ENCODE results near the gene RARRES2. TPM values are rescaled to one million over a fixed set of nuclear protein-coding genes. Genes with fewer than 3 reads are reported as not detected.

Gene RARRES2
- total RNA-seq, 1 experiment from 2014 or later = 50.4 TPM

DNA sequence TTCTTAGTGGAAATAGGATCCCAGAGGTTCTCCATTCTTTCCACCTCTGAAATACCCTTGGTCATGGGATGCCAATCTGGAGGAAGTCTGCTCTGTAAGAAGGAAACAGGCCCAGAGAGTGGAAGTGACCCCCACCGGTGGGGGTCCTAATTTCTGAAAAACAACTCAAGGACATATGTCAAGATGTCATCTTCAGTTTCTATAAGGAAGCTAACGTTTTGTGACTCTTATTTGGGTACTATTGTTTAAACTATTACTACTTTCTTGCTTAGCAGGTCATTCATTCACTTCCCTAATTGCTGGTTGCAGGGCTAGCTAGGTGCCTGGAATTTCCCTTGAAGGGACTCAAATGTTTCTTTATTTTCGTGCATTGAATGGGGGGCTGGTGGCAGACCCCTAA, 35.8 kb upstream of the RARRES2 start:
- no peak for DNase-seq (ENCODE audit: low spot score)

DNA sequence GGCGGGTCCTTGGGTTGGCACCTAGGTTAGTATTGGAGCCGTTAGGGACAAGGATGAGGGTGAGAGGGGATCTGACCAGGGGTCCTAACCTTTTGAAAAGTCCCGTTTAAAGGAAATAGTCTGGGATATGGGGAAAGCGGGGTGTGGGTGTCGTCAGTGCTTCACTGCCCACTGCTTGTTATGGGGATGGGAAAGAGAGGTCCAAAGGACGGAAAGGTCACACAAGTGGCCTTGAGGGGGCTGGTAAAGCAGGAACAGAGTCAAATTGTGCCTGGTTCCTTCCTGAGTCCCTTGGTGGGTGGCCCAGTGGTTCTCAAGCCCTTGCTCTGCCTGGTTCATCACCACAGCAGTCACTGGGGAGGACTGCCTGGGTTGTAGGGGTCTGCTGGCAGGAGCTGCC, 35.1 kb upstream of the RARRES2 start:
- no peak for DNase-seq (ENCODE audit: low spot score)

DNA sequence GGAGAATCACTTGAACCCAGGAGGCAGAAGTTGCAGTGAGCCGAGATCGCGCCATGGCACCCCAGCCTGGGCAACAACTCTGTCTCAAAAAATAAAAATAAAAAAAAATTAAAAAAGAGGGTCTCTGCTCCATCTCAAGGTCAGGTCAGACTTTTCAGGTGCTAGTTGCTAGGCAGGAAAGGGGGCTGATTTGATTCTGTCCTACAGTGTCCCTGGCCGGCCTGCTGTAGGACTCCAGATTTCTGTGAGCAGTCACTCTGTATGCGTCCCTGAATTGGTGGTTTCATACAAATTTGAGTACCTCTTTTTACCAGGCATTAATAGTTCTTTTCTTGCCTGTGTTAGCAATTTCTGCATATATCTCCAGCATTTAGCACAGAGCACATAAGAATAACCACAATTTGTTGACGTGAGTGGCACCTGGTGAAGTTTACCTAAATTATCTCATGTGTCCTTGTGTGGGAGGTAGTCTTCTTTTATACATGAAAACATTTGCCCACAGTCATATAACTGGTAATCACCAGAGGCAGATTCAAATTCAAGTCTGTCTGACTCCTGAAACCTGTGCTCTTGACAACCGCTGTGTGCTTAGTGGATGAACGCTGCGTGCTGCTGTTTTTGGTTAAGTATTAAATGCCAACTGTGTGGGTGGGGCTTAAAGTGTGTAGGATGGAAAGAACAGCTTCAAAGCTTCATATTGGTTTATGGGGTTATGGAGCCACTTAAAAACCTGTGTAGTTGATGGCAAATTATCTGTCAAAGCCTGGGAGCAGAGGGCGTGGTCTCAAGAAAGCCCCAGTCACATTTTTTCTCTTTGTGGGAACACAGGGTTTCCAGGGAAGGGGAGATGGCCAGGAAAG, 34.5 kb upstream of the RARRES2 start:
- DNase-seq (ENCODE audit: low spot score) = no peak

DNA sequence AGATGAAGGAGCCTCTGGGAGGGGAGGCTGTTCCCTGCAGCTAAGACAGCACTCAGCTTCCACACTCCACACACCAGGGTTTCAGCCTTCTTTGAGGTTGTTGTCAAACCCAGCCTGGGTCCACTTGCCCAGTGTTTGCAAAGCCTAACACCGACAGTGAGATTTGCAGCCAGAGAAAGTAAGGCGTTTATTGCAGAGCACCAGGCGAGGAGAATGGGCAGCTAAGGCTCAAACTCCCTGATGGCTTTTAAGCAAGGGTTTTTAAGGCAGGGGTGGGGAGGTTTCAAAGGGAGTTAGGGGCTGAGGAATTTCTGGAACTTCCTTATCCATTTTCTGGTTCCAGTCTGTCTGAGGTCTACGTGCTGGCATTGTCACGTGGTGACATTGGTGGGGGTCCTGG, 33.0 kb upstream of the RARRES2 start:
- DNase-seq (ENCODE audit: low spot score) = no peak

GRCh38 chr7:150374026-150374425, 32.6 kb upstream of the RARRES2 start:
- DNase-seq (ENCODE audit: low spot score) = no peak

- no peak for DNase-seq (ENCODE audit: low spot score)
Measured at GRCh38 chr7:150373049-150373801, 31.8 kb upstream of the RARRES2 start.

DNA sequence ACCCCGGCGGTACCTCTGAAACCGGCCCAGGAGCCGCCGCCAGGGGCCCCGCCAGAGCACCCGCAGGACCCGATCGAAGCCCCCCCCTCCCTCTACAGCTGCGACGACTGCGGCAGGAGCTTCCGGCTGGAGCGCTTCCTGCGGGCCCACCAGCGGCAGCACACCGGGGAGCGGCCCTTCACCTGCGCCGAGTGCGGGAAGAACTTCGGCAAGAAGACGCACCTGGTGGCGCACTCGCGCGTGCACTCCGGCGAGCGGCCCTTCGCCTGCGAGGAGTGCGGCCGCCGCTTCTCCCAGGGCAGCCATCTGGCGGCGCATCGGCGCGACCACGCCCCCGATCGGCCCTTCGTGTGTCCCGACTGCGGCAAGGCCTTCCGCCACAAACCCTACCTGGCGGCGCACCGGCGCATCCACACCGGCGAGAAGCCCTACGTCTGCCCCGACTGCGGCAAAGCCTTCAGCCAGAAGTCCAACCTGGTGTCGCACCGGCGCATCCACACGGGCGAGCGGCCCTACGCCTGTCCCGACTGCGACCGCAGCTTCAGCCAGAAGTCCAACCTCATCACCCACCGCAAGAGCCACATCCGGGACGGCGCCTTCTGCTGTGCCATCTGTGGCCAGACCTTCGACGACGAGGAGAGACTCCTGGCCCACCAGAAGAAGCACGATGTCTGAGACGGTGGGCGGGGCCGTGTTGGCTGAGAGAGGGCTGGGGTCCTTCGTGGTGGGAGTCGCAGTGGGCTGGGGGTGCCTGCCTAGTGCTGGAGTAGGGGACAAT, 31.0 kb upstream of the RARRES2 start:
- no peak for DNase-seq (ENCODE audit: low spot score)

- no peak for DNase-seq (ENCODE audit: low spot score)
Measured at GRCh38 chr7:150371996-150372270, 30.5 kb upstream of the RARRES2 start.

GRCh38 chr7:150371131-150371995, 29.9 kb upstream of the RARRES2 start:
- DNase-seq (ENCODE audit: low spot score) = no peak

DNA sequence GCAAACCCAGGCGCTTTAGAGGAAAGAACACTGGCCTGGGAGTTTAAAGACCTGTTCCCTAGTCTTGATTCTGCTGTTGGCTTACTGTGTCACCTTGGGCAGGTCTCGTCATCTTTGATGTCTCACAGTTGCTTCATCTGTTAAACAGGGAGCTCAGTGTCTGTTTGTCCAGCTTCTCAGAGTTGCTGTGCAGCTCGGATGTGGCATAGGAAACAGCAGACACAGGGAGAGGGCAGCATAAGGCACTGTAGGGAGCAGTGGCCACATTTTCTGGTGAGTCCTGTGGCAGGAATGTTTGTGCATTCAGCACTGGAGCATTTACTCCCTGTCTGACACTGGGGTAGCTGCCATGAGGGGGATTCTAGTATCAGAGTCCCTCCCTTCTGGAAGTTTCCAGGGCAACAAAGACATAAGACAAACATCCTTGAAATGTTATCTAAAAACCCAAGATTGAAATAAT, 29.2 kb upstream of the RARRES2 start:
- DNase-seq (ENCODE audit: low spot score) = peak; percentile 34

DNA sequence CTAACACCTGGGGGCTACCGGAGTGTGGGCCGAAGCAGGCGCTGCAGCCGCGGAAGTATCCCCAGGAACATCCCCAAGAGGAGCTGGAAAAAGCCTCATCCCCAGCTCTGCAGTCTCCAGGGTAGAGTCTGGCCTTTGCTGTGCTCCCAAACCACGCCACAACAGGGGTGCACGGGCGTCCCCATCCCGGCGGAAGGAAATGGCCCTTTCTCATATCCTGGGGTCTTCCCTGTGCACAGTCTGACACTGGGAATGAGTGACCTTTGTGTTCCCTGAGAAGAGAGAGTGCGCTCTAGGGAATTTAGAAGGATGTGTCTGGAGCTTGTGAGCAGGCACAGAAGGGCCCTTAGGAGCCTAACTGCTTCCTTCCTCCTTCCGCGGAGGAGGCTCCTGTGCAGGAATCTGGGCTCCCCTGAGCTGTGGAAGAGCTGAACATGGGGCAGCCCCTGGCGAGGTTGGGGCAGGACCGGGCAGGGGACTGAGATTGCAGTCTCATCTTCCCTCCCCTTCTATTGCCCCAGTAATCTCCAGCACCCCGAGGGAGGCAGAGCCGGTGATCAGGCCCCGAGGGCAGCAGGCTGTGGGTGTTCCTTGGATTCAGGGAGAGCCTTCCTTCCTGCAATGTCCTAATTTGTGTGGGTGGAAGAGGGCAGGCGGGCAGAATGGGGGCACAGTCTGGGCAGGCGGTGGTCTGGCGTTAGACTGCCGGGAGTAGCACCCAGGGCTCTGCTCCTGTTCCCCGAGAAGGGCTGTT, 28.5 kb upstream of the RARRES2 start:
- no peak for DNase-seq (ENCODE audit: low spot score)

DNA sequence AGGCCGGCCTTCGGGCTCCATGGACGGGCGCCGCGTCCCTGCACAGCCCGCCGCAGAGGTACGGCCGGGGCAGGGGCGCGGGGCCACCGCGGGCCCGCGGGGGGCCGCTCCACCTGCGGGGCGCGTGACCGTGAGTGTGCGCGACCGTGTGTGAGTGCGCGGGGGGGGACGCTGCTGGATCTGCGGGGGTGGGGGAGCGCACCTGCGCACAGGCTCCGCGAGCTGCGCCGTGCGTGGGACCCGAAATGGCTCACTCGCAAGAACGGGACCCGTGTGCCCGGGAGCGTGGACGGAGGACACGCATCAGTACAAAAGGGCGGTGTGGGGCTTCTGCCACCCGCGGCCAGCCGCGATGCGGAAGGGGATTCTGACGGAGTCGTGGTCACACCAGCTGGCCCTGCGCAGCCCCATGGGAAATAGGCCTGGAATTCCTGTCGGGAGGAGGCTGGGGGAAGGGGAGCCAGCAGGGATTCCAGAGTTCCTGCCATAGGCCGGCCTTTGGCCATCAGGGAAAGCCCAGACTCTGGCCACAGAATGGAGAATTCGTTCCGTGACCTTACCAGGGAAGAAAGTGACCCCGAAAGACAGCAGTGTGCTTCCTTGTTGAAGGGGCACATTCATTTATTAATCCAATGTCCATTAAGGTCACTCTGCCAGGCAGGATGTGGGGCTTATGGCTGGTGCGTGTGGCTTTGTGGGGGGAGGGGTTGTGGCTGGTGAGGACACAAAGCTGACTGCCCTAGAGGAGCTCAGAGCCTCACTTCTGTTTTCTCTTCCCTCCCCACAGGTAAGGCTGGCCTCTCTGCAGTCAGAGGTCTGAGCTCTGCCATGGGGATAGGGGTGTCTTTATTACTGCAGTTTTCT, 27.7 kb upstream of the RARRES2 start:
- peak; percentile 69 for DNase-seq (ENCODE audit: low spot score)

- DNase-seq (ENCODE audit: low spot score) = peak; percentile 58
Measured at GRCh38 chr7:150368096-150368883, 26.9 kb upstream of the RARRES2 start, which contains the start of gene REPIN1. Gene REPIN1 (plus strand): TSS chr7:150368822. CDS start chr7:150369712, 890 bp downstream.

DNA sequence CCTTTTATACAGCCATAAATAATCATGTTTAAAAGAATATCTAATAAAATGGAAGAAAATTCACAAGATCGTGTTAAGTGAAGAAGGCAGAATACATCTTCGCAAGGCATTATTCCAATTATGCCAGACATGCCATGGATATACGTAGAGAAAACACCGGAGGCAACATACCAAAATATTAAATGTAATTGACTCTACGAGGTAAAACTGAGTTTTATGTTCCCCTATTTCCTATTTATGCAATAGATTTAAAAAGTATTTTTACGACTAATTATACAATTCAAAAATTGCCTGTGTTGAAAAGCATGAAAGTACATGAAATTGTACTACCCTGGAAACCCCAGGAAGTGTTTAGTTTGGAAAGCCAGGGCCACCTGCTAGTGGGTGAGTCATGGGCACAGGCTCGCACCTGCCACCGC, 26.3 kb upstream of the RARRES2 start:
- DNase-seq (ENCODE audit: low spot score) = peak; percentile 76

DNA sequence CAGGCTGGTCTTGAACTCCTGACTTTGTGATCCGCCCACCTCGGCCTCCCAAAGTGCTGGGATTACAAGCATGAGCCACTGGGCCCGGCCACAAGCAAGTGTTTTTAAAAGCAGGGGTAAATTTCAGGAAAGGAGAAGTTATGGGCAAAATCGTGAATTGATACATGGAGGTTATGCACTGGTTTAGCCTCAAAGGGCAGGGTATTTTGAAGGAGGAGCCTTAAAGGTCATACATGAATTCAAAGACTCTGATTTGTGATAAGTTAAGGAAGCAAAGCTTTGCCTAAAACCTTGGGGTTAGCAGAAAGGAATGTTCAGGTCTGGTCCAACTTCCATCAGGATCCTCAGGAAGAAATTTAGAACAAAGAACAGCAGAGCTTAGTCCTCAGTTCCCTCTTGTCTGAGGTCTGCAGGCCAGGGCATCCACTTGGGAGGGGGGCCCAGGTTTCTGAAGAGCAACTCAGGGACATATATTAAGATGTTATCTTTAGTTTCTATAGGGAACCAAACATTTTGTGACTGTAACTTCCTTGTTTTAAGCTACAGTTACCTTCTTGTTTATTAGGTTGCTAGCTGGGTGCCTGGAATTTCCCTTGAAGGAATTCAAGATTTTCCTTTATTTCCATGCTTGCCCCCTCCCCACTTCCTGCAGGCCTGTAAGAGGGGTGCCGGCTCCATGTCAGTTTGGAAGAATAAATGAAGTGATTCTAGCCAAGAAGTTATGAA, 24.4 kb upstream of the RARRES2 start:
- DNase-seq (ENCODE audit: low spot score) = no peak

DNA sequence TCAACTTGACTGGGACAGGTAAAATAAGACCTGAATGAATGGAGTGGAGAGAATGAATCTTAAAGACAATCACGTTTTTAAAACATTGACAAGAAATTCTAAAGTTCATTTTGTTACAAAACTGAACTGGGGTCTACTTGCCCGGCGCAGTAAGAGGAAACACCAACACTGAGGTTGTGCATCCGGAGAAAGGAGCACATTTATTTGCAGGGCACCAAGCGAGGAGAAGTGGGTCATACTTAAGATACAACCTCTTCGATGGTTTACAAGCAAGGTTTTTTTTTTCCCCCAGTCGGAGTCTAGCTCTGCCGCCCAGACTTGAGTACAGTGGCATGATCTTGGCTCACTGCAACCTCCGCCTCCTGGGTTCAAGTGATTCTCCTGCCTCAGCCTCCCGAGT, 23.8 kb upstream of the RARRES2 start:
- no peak for DNase-seq (ENCODE audit: low spot score)

GRCh38 chr7:150363872-150364271, 22.4 kb upstream of the RARRES2 start:
- no peak for DNase-seq (ENCODE audit: low spot score)

GRCh38 chr7:150363370-150363769, 21.9 kb upstream of the RARRES2 start:
- peak; percentile 49 for DNase-seq (ENCODE audit: low spot score)
